K562 (cell line): ENCODE results near the gene FAM53B. TPM values are rescaled to one million over a fixed set of nuclear protein-coding genes. Genes with fewer than 3 reads are reported as not detected.

Experiments used
- HMG20A ChIP-seq: fragments of 450-650 bp; formaldehyde crosslinking; conservative IDR thresholded peaks from 2 replicates; pipeline ENCODE4 v1.4.0; 2020; ENCODE audit warnings: mild to moderate bottlenecking, mixed read lengths
- OTX1 ChIP-seq: fragments of 450-650 bp; formaldehyde crosslinking; IDR thresholded peaks from 2 replicates; pipeline ENCODE4 v1.4.0; 2022; ENCODE audit warnings: mild to moderate bottlenecking
- PRDM10 ChIP-seq: fragments of 450-650 bp; IDR thresholded peaks from 2 replicates; pipeline ENCODE4 v1.6.1; 2018; ENCODE audit not compliant: partially characterized antibody
- RNF219 ChIP-seq: fragments of 250-450 bp; sonication (Bioruptor Pico); IDR thresholded peaks from 2 replicates; pipeline ENCODE4 v1.5.0; 2022; ENCODE audit warnings: mild to moderate bottlenecking
- ZBTB40 ChIP-seq, 2 experiments: fragments of 450-650 bp in 1 of 2; sonication (generic) in 1 of 2; formaldehyde crosslinking in 1 of 2; IDR thresholded peaks; 2 replicates each; pipeline versions ENCODE4 v1.7.1 to v1.9.0; 2016 to 2022; ENCODE audit warnings: inconsistent platforms in 1 of 2, mild to moderate bottlenecking in 1 of 2, missing genetic modification reagents in 1 of 2
- ZNF277 ChIP-seq: fragments of 250-450 bp; sonication (Bioruptor Pico); IDR thresholded peaks from 2 replicates; pipeline ENCODE4 v1.8.0; 2022; ENCODE audit warnings: inconsistent platforms, mild to moderate bottlenecking, moderate library complexity, borderline replicate concordance
- polyA plus RNA-seq, 8 experiments: library from polyadenylated mRNA; depleted of rRNA in 4 of 8; stranded (reverse) in 5 of 8; unstranded in 3 of 8; fragments of >200 nt; fragmentation: Nextera tagmentation in 2 of 8; fragmentation: Illumina TruSeq in 1 of 8; extraction: Ambion mirVana in 2 of 8; extraction: Trizol in 1 of 8; gene quantifications; 2 replicates each; pipeline versions ENCODE4 v1.2.1 to v1.2.3, GENCODE V29; 2011 to 2014; ENCODE audit warnings: inconsistent platforms in 1 of 8, missing spikeins in 1 of 8
- total RNA-seq, 7 experiments: library from RNA; depleted of rRNA in 6 of 7; stranded (reverse); fragments of >200 nt in 6 of 7; fragmentation: Illumina TruSeq in 2 of 7; extraction: Trizol in 2 of 7; gene quantifications; 2 replicates each; pipeline versions ENCODE4 v1.2.1 to v1.2.3, GENCODE V29; 2011 to 2021; ENCODE audit warnings: low replicate concordance in 1 of 7
- TF ChIP-seq, protein P1 (sequence below): sonication (generic); formaldehyde crosslinking; IDR thresholded peaks from 2 replicates; pipeline ENCODE4 v1.8.0; 2022; ENCODE audit warnings: mild to moderate bottlenecking, missing genetic modification reagents

The FAM53B gene
- total and polyA plus RNA-seq, 9 of the 15 experiments (the other 6 are each of a cell fraction or from before 2014, with no cell fraction given) = 0.03 to 16.5 (median 5.0) TPM

- TF ChIP-seq RNF219 (CRISPR knock-in tag) = no peak
- no peak for TF ChIP-seq ZNF277 (CRISPR knock-in tag)
- TF ChIP-seq, protein P1, sequence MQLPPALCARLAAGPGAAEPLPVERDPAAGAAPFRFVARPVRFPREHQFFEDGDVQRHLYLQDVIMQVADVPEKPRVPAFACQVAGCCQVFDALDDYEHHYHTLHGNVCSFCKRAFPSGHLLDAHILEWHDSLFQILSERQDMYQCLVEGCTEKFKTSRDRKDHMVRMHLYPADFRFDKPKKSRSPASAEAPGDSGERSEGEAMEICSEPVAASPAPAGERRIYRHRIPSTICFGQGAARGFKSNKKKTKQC = no peak
- TF ChIP-seq ZBTB40 (IDR thresholded peaks at IDR 0.05) = no peak
- no peak for TF ChIP-seq ZBTB40 (CRISPR knock-in tag; IDR thresholded peaks at IDR 0.05)
- TF ChIP-seq PRDM10 = no peak
- no peak for TF ChIP-seq HMG20A (CRISPR knock-in tag)
- TF ChIP-seq OTX1 (CRISPR knock-in tag) = no peak
Observed at GRCh38 chr10:124669824-124670654, 74.1 kb downstream of the FAM53B start (continued).
